Body of pancreas (tissue), 4 donors: Measurements from ENCODE around the gene SLC6A3. TPM values are rescaled to one million over a fixed set of nuclear protein-coding genes. Genes with fewer than 3 reads are reported as not detected.

Experiments
- ATAC-seq: fragments of 150-250 bp; one replicate; pipeline ENCODE4 v1.9.1; 2016
- DNase-seq, 4 donors: peaks; one replicate each; pipeline ENCODE4 v3.0.0-alpha.2; 2019
- H3K27ac ChIP-seq, 4 donors: fragments of 200-600 bp; sonication (generic); 1 replicate in 3 of 4; 2 replicates in 1 of 4; pipeline versions ENCODE4 v1.5.1 to v1.6.1; 2016 to 2019; ENCODE audit warnings: mild to moderate bottlenecking in 1 of 4, mixed read lengths in 1 of 4, moderate library complexity in 1 of 4
- H3K27me3 ChIP-seq, 2 donors: fragments of 200-600 bp; sonication (generic); one replicate each; pipeline ENCODE4 v1.6.0; 2016; ENCODE audit warnings: mild to moderate bottlenecking in 1 of 2
- H3K36me3 ChIP-seq, 2 donors: fragments of 200-600 bp; sonication (generic); replicated peaks in 1 of 2; 2 replicates each; pipeline ENCODE4 v1.5.1; 2016; ENCODE audit warnings: low read depth in 2 of 2; ENCODE audit not compliant: insufficient read depth in 1 of 2
- H3K4me1 ChIP-seq: fragments of 200-600 bp; sonication (generic); one replicate; pipeline ENCODE4 v1.6.0; 2016
- H3K4me3 ChIP-seq, 2 donors: fragments of 200-600 bp; sonication (generic); 1 replicate in 1 of 2; 2 replicates in 1 of 2; pipeline ENCODE4 v1.5.1; 2016 to 2019
- H3K9me3 ChIP-seq, 3 donors: fragments of 200-600 bp; sonication (generic); 1 replicate in 2 of 3; 2 replicates in 1 of 3; pipeline ENCODE4 v1.5.1; 2016
- CTCF ChIP-seq, 7 experiments: fragments of 450-650 bp in 4 of 7; fragments of 200-600 bp in 3 of 7; sonication (generic) in 3 of 7; IDR thresholded peaks; one replicate each; pipeline ENCODE4 v1.5.1; 2016 to 2019; ENCODE audit warnings: antibody characterized with exemption in 7 of 7
- POLR2A ChIP-seq, 3 donors: fragments of 450-650 bp; IDR thresholded peaks; one replicate each; pipeline ENCODE4 v1.6.1; 2016; ENCODE audit warnings: antibody characterized with exemption in 3 of 3, mild to moderate bottlenecking in 2 of 3
- WGBS, 2 donors: methylation state at CpG; one replicate each; pipeline ENCODE4 v1.1.5; 2017; 5-methylcytosine and 5-hydroxymethylcytosine counted together
- intact Hi-C: fragments of 100-400 bp; cut with DNase I; formaldehyde crosslinking; loops from one replicate; pipeline ENCODE4 v1.15.1; 2023
- total RNA-seq, 2 donors: library from RNA; depleted of rRNA; stranded (reverse); fragments of >200 nt; gene quantifications; one replicate each; pipeline ENCODE4 v1.1.0, GENCODE V29; 2016

The SLC6A3 gene
- total RNA-seq, 2 donors from 2014 or later: not detected

- no peak overlapping the region for H3K27ac ChIP-seq
- intact Hi-C loops: no loop called here
- no peak for ATAC-seq
- TF ChIP-seq CTCF (IDR thresholded peaks at IDR 0.05) (no peak), POLR2A (IDR thresholded peaks at IDR 0.05) (no peak)
- H3K4me1 ChIP-seq: no peaks in the 10 kb centered on the region
- H3K4me3 ChIP-seq: no peak overlapping the region
- DNase-seq: no peak
- H3K27me3 ChIP-seq: no peaks in the 10 kb centered on the region
- no peaks in the 10 kb centered on the region for H3K9me3 ChIP-seq
- H3K36me3 ChIP-seq: no peaks in the 10 kb centered on the region
- 63 to 67% methylated on average over 13 to 16 of the region's 16 CpGs for WGBS, 2 donors
Observed at GRCh38 chr5:1436681-1437080, 8.6 kb downstream of the SLC6A3 start.

- ATAC-seq: no peak
- no peak for TF ChIP-seq POLR2A (IDR thresholded peaks at IDR 0.05)
- TF ChIP-seq CTCF (IDR thresholded peaks at IDR 0.05): no peak
- Histone ChIP-seq H3K36me3 (no peaks in the 10 kb centered on the region), H3K4me3 (no peak overlapping the region), H3K4me1 (no peaks in the 10 kb centered on the region), H3K9me3 (no peaks in the 10 kb centered on the region), H3K27ac (no peak overlapping the region), H3K27me3 (no peaks in the 10 kb centered on the region)
- intact Hi-C loops: no loop called here
- no peak for DNase-seq
- 53 to 72% methylated on average over 4 to 10 of the region's 10 CpGs for WGBS, 2 donors
Observed at GRCh38 chr5:1436036-1436435, 9.2 kb downstream of the SLC6A3 start.

DNA sequence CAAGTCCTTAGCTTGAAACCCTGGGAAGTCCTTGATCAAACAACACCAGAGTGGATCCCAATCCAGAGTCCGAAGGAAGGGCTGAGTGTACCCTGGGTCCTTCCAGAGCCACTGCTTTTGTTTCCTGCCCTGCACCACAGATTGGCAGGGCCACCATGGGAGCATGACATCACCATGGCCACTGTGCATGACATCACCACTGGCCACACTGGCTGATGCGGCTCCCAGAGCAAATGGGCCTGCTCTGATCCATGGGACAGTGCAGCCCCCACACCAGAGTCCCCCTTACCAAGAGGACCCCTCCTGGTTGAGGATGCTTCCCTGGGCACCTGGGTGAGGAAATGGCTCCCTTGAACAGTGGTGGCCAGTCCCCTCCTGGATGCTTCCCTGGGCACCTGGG lies 9.9 kb downstream of the SLC6A3 start:
- Histone ChIP-seq H3K4me3 (no peak overlapping the region), H3K27ac (no peak overlapping the region), H3K9me3 (no peaks in the 10 kb centered on the region), H3K4me1 (no peaks in the 10 kb centered on the region), H3K27me3 (no peaks in the 10 kb centered on the region), H3K36me3 (no peaks in the 10 kb centered on the region)
- TF ChIP-seq POLR2A (IDR thresholded peaks at IDR 0.05) (no peak), CTCF (IDR thresholded peaks at IDR 0.05) (no peak)
- ATAC-seq (no peak), DNase-seq (no peak)
- 33 to 54% methylated on average over 1 to 2 of the region's 2 CpGs for whole genome bisulfite sequencing, 2 donors
- intact Hi-C loops: no loop called here

GRCh38 chr5:1432296-1432695 lies 12.9 kb downstream of the SLC6A3 start:
- DNase-seq: peak in 1 of 4 donors; percentile 7
- TF ChIP-seq POLR2A (IDR thresholded peaks at IDR 0.05): no peak
- no peak for TF ChIP-seq CTCF (IDR thresholded peaks at IDR 0.05)

DNA sequence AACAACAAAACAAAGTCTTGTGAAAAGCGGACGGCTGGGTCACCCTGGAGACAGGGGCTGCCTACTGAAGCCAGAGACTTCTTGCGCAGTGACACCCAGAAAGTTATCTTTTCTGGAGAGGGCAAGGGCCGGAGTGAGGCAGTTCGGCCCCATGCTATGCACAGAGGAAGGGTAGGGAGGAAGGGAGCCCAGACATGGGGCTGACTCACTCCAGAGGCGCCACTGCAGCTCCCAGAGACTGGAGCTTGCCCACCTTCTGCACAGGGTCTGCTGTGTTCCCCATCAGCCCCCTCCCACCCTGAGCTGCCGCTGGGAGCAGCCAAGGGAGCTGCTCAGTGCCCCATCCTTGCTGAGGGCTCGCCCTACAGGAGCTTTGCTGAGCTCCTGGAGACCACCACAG lies 13.3 kb downstream of the SLC6A3 start:
- DNase-seq (peak in 1 of 4 donors; percentile 4), ATAC-seq (no peak)
- no peak for TF ChIP-seq POLR2A (IDR thresholded peaks at IDR 0.05)
- TF ChIP-seq CTCF (IDR thresholded peaks at IDR 0.05): no peak
- H3K4me3 ChIP-seq: no peak overlapping the region
- H3K27ac ChIP-seq: no peak overlapping the region
- H3K36me3 ChIP-seq: no peaks in the 10 kb centered on the region
- H3K27me3 ChIP-seq: no peaks in the 10 kb centered on the region
- WGBS, 2 donors: 81 to 82% methylated on average over 3 to 6 of the region's 8 CpGs
- H3K9me3 ChIP-seq: peaks cover 0 to 10% (median 0%) of the 10 kb centered on the region in 3 donors
- no peaks in the 10 kb centered on the region for H3K4me1 ChIP-seq
- intact Hi-C loops: no loop called here

More at GRCh38 chr5:1432296-1432695, 12.9 kb downstream of the SLC6A3 start:
- intact Hi-C loops: no loop called here
- Histone ChIP-seq H3K4me3 (no peak overlapping the region), H3K27me3 (no peaks in the 10 kb centered on the region), H3K27ac (no peak overlapping the region), H3K36me3 (no peaks in the 10 kb centered on the region), H3K4me1 (no peaks in the 10 kb centered on the region), H3K9me3 (peaks cover 0 to 9% (median 0%) of the 10 kb centered on the region in 3 donors)
- no peak for ATAC-seq
- WGBS, 2 donors: 83 to 90% methylated on average over 9 to 15 of the region's 15 CpGs
